NCI-H226 (cell line): Measurements from ENCODE around the gene SELENOF.

Experiments used
- DNase-seq: peaks from one replicate; pipeline ENCODE4 v3.0.0-alpha.2; 2015

SELENOF gene

DNA sequence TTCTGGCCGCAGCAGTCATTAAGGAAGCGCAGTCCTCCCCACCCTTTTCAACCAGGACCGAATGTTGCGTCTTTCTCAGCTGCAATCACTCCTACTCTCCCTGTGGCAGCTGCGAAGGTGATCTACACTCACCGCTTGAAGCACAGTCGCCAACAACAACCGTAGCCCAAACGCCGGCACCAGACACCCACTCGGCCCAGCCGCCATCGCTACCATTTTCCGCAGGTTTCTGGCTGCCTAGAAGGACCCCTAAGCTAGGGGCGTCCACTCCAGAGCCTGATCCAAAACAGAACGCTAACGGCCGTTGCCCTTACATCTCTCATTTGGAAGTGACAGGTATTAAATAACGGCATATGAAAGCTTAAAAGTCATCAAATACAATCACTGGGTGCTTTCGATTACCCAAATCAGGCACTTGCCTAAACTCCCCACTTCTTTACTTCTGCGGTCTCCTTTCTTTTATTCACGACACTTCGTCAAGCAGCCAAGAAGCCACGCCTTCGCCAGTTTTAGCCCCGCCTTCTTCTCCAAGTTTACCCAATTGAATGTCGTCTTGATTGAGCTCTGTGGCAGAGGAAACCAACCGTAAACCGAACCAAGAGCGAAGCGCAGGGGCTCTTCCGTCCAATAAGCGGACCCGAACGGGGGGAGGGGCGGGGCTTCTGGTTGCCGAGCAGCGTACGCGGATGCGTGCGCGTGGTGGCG, at the start of gene SELENOF:
SELENOF (minus strand) TSS at position 231 of the 705 bp plus-strand sequence; CDS start at position 216, 15 bp downstream.
- DNase-seq: peak; percentile 99

DNA sequence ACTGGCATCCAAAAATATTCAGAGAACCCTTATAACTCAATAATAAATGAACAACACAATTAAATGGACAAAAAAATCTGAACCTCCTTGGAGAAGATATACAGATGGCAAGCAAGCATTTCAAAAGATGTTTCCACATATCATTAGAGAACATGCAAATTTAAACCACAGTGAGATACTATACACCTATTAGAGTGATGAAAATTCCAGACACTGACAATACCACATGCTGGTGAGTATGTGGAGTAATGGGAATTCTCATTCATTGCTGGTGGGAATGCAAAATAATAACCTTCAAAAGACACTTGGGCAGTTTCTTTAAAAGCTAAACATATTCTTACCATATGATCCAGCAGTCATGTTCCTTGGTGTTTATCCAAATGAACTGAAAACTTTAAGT, 46.6 kb upstream of the SELENOF start:
- no peak for DNase-seq

DNA sequence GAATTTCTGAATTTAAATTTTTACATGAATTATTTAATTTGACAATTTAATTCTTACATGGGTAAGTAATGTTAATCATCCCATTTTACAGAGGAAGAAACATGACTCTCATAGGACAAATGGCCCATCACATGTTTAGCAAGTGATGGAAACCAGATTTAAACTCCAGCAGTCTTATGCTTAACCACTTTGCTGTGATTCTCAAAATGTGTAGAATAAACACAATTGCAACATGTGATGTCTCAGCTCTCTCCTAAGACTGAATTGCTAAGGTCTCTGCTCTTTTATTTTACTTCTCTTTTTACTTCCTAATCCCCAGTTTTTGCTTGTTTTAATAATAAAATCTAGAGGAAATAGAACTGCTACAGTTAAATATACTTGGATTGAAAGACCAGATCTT, 43.3 kb upstream of the SELENOF start:
- no peak for DNase-seq

DNA sequence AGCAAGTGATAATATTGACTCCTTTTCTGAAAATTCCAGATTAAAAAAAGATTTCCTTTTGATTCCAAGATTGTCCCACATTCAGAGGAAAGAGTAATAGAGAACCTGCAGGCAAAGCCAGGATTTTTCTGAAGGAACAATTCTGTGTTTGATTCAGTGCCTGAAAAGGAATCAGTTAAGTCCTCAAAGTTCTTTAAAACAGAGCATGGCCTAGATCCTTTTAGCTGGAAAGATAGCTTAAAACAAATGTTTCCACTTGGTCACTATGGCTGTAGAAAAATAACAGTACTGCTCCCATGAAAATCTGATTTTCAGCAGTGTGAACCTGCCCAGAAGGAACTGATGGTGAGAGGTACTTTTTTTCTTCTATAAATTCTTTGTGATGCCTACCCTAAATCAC, 42.3 kb upstream of the SELENOF start:
- no peak for DNase-seq

DNA sequence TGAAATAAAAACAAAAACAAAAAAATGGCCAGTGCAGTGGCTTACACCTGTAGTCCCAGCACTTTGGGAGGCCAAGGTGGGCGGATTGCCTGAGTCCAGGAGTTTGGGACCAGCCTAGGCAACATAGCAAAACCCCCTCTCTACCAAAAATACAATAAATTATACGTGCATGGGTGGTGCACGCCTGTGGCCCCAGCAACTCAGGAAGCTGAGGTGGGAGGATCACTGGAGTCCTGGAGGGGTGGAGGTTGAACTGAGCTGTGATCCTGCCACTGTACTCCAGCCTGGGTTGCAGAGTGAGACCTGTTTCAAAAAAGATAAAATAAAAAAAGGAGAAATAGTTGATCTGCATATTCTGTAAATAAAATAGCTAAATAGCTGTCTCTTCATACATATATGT, 41.8 kb upstream of the SELENOF start:
- DNase-seq: no peak

DNA sequence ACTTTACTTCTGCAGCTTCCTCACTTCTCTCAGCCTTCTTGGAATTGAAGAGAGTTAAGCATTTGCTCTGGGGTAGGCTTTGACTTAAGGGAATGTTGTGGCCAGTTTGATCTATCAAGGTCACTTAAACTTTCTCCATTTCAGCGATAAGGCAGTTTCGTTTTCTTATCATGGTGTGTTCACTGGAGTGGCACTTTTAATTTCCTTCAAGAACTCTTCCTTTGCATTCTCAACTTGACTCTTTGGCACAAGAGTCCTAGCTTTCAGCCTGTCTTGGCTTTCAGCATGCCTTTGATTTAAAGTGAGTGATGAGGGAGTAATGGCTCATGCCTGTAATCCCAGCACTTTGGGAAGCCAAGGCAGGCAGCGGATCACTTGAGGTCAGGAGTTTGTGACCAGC, 39.2 kb upstream of the SELENOF start:
- DNase-seq: peak; percentile 12

DNA sequence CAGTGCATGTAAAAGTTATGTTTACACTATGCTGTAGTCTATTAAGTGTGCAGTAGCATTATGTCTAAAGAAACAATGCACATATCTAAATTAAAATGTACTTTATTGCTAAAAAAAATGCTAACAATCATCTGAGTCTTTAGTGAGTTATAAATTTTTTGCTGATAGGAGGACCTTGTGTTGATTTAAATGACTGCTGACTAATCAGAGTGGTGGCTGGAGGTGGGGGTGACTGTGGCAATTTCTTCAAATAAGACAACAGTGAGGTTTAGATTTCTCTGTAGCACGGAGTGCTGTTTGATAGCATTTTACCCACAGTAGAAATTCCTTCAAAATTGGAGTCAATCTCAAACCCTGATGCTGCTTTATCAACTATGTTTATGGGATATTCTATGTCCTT, 37.5 kb upstream of the SELENOF start:
- DNase-seq: no peak

DNA sequence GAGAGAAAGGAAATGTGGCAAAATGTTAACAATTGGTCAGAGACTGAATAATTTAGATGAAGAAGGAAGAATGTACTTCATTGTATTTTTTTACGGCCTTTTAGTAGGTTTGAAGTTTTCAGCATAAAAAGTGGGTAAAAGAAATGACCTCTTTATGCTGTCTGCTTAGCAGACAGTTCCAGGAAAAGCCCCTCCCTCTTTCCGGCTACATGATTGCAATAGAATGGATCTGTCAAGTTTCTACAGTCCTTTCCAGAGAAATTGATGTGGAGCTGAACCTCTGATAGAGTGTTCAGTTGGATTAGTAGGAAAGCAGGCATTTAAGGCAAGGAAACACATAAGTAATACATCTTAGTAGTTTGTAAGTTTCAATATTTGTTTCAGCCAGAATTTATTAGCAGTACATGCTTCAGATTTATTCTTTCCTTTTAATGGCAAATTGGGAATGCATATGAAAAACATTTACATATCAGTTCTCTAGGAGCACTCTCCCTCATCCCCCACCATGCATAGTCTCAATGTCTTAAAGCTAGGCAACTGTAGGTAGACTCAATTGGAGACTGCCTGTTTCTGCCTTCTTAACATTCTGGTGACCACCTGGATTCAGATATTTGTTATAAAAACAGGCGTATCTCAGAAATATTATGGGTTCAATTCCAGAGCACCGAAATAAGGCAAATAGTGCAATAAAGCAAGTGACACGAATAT, 36.9 kb upstream of the SELENOF start:
- DNase-seq: no peak

DNA sequence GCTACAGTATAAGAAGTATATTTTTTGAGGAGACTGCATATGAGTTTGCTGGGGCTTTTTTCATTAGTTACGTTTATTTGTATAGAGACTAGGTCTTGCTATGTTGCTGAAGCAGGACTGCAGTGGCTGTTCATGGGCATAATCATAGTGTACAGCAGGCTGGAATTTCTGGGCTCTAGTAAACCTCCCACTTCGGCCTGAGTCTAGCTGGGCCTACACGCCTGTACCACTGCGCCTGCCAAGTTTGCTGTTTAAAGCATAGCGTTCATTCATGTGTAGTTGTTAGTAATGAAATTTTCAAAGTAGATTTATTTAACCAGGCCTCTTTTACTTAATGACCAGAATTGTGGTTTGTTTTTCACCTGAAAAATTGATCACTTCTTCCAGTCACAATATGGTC, 34.3 kb upstream of the SELENOF start:
- no peak for DNase-seq

DNA sequence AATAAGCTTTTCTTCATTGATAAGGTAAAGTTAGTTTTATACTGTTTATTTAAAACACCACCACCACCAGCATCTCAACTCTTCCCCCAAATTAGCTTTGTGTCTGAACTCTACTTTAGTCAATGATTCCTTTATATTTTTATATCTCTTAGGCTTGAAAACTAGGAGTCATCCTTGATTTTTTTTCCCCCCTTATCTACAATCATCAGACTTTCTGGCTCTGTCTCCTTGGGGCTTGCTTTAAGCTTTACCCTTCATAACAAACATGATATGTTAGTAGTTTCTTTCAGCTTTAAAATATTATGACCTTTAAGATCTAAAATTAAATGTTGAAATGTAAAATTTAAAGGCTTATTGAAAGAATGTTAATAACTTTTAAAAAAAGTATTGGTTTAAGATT, 28.8 kb upstream of the SELENOF start:
- DNase-seq: no peak

DNA sequence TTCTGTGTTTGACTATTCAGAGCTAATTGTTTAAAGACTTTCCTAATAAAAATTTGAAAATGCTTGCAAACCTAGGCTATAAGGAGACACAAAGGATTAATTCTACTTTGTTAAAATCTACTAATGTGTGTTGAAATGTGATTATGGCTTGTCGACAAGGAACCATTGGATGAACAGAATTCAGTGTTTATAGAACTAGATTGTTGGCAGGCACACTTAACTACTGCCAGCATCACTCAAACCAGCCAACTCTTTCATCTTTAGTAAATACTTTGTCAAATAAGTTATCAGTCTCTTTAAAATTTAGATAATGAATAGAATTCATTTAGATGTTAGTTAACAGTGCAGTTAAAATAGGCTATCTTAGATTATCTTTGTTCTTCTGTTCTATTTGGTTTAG, 28.1 kb upstream of the SELENOF start:
- DNase-seq: no peak

DNA sequence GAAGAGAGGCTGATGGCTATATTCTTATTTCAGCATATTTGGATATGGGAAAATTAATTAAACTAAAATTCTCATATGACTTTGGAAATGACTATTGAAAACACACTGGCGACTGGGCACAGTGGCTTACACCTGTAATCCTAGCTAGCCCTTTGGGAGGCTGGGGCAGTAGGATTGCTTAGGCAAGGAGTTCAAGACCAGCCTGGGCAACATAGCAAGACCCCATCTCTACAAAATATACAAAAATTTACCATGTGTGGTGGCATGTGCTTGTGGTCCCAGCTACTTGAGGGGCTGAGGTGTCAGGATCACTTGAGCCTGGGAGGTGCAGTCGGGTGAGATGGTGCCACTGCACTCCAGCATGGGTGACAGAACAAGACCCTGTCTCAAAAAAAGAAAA, 26.7 kb upstream of the SELENOF start:
- no peak for DNase-seq

DNA sequence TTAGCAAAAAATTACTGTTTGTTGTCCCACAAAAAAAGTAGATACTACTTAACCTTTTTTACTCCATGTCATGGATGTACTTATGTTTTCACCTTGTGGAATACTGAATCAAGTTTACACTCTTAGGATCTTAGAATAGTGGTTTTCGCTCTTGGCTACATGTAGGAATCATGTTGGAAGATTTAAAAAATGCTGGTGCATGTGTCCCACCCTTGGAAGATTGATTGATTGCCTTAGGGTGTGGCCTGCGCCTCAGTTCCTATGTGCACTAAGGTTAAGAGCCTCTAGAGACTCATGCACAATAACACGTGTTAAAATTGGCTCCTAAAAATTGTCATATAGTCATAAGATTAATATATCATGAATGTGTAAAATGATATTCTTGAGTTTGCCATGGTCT, 25.5 kb upstream of the SELENOF start:
- no peak for DNase-seq

DNA sequence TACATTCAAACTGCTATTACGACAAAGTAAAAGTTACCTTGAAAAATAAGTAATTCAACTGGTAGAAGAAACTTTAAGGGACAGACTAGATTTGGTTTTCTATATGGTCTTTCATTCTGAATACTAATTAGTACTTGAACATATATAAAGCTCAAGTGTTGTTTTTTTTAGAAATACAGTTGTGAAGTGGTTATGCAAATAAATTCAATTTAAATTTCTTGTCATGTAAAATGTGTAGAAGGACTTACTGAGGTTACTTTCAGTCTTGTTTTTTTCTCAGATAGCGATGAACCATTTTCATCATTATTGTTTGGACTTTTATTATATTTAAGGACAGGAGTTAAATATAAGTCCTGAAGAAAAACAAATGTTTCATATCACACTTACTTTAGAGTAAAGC, 24.9 kb upstream of the SELENOF start:
- DNase-seq: no peak

DNA sequence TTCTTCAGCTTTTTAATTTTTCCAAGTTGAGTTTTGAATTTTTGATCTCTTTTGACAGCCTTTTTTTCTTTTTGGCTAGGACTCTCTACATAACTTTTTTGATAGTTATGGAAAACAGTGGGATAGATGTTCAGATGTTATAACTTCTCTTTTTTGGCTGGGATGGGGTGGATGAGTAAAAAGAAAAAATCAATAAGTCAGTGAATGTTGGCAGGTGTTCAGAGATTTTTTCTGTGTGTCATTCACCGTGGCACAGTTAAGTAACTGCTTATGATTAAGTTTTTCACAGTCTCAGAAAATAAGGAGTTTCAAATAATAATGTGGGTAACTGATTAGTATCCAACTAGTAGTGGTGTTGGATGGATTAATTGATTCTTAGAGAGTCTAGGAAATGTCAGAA, 24.5 kb upstream of the SELENOF start:
- DNase-seq: no peak

DNA sequence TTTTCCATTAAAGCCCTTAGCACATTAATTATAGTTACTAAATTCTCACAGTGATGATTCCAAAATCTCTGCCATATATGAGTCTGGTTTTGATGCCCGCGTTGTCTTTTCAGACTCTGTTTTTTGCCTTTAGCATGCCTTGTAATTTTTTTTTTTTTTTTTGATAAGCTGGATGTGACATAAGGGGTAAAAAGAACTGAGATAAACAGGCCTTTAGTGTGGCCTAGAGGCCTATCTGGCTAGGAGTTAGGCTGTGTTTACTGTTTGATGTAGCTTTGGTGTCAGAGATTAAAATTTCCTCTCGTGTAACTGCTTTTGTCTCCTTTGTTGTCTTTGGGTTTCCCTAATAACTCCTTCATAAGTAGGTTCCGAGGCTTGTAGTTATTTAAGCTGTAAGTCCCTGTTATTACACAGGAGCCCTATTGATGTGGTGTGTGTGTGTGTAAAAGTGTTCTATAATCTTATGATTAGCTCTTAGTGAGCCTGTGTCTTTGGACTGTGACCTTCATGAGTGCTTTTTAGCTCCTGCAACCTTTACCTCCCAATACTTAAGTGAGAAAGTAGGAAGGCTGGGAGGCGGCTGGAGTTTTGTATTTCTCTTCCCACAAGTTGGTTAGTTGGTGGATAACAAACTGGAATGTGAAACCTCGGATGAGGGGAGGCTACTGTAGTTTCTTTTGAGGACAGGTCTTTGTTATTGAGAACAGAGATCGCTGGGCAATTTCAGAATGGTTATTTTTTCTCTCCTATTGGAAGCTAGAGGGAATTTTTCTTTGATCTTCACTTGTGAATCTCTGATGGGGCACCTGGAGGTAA, 19.8 kb upstream of the SELENOF start:
- no peak for DNase-seq

DNA sequence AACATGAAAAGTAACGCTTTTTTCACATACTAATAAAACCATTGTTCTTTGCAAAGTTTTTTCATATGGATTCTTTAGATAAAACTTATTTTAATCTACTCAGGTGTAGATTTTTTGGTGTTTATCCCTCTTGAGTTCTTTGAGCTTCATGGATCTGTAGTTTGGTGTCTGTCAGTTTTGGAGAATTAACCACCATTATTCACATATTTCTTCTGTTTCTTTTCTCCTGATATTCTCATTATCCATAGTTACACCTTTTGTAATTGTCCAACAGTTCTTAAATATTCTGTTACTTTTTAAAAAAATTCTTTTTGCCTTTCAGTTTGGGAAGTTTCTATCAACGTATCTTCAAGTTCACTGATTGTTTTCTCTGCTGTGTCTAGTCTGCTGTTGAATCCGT, 19.1 kb upstream of the SELENOF start:
- no peak for DNase-seq

DNA sequence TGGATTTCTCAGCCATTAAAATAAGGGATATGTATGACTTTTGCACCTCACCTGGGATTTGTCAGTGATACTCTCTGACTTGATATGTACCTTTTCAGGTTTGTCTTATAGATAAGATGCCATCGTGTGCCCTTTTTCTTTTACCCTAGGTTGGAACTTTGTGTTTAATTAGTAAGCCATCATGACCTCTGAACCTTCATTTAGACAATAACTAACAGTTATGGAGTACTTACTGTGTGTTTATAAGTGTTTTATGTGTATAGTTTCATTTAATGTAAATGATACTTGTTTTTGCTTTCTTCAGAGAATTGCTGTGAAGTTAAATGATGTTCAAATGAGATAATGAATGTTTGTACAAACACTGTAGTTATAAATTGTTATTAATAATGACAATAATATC, 14.9 kb upstream of the SELENOF start:
- no peak for DNase-seq

DNA sequence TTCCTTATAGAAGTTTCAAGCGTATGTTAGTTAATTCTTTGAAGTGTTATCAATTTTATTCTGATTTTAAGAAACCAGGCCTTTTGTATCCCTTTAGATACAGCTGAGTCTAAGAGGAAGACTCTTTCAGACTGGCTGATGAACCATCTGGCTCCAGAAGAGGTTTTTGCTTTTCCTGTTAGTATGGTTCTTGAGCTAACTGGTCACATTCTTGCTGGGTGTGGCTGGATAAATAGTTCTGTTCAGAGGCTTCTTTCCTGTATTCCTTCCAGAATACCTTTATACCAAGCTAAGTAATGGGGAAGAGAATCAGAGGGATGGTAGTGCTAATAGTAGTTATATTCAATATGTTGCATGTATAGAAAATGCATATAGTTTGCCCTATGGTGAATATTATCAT, 13.0 kb upstream of the SELENOF start:
- peak; percentile 17 for DNase-seq

DNA sequence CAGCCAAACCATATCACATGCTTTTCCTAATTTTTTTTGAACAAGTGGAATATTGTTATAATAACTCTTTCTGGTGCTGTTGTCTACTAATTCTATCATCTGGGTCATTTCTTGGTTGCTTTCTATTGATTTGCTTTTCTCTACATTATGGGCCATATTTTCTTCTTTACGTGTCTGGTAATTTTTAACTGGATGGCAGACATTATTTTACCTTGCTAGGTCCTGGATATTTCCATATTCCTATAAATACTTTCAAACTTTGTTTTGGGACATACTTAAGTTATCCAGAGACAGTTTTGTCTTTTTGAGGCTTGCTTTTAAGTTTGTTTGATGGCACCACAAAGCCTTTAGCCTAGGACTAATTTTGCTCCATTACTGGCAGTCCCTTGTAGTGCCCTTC, 11.8 kb upstream of the SELENOF start:
- DNase-seq: no peak

DNA sequence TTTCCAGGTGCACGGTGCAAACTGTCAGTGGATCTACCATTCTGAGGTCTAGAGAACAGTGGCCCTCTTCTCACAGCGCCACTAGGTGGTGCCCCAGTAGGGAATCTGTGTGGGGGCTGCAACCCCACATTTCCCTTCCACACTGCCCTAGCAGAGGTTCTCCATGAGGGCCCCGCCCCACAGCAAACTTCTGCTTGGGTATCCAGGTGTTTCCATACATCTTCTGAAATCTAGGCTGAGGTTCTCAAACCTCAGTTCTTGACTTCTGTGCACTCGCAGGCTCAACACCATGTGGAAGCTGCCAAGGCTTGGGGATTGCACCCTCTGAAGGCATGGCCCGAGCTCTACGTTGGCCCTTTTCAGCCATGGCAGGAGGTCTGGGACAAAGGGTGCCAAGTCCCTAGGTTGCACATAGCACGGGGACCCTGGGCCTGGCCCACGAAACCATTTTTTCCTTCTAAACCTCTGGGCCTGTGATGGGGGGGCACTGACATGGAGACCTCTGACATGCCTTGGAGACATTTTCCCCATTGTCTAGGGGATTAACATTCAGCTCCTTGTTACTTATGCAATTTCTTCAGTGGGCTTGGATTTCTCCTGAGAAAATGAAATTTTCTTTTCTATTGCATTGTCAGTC, 10.5 kb upstream of the SELENOF start:
- DNase-seq: no peak

DNA sequence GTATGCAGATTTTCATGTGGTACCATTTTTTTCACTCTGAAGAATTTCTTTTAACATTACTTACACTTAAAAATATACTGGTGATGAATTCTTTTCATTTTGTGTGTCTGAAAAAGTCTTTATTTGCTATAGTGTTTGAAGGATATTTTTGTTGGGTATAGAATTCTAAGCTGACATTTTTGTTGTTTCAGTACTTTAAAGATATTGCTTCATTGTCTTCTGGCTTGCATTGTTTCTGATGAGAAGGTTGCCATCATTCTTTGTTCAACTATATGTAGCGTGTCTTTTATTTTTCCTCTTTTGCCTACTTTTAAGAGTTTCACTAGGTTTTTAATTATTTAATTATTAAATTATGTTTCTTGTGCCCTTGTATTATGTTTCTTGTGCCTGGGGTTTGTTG, 8.5 kb upstream of the SELENOF start:
- no peak for DNase-seq

DNA sequence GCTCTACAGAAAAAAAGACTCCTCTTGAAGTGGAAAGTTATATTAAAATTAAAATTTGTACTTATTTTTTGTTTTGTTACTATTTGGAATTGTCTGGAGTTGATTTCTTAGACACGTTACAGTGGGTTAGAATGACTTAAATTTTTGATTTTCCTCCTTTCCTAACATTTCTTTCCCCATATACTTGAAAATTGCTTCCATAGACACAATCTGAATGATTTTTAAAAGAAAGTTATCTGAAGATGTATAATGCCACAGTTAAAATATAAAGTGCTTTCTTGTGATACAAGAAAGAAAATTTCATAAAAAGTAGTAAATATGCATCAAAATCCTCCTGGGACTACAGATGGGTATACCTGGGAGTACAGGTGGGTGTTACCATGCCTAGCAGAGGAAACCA, 2.8 kb upstream of the SELENOF start:
- DNase-seq: no peak
